ENCODE measurements around the gene TM9SF2. TPM values are rescaled to one million over a fixed set of nuclear protein-coding genes. Genes with fewer than 3 reads are reported as not detected.

Gene TM9SF2, protein sequence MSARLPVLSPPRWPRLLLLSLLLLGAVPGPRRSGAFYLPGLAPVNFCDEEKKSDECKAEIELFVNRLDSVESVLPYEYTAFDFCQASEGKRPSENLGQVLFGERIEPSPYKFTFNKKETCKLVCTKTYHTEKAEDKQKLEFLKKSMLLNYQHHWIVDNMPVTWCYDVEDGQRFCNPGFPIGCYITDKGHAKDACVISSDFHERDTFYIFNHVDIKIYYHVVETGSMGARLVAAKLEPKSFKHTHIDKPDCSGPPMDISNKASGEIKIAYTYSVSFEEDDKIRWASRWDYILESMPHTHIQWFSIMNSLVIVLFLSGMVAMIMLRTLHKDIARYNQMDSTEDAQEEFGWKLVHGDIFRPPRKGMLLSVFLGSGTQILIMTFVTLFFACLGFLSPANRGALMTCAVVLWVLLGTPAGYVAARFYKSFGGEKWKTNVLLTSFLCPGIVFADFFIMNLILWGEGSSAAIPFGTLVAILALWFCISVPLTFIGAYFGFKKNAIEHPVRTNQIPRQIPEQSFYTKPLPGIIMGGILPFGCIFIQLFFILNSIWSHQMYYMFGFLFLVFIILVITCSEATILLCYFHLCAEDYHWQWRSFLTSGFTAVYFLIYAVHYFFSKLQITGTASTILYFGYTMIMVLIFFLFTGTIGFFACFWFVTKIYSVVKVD
- total RNA-seq (2011; cell fraction: chromatin; rRNA removed; ENCODE audit: low replicate concordance) = 44.3 and 93.1 TPM in 2 replicates
- total RNA-seq (2011; cell fraction: nucleolus; rRNA removed) = 55.4 and 57.6 TPM in 2 replicates
- total RNA-seq (2011; cell fraction: nucleoplasm; rRNA removed) = 78.2 and 80.8 TPM in 2 replicates
- 44.0 and 48.2 TPM in 2 replicates for total RNA-seq (2014; rRNA removed)
- total RNA-seq (2014; rRNA removed; fragmentation: Illumina TruSeq; extraction: Trizol) = 83.2 and 93.2 TPM in 2 replicates
- 78.7 and 79.0 TPM in 2 replicates for total RNA-seq (2015; rRNA removed; fragmentation: Illumina TruSeq; extraction: Trizol)
- total RNA-seq (2021) = 55.1 and 56.4 TPM in 2 replicates
- polyA plus RNA-seq (2011; rRNA removed) = 57.0 and 67.4 TPM in 2 replicates
- polyA plus RNA-seq (2011; cell fraction: cytosol; rRNA removed) = 20.7 and 47.6 TPM in 2 replicates
- polyA plus RNA-seq (2011; cell fraction: nucleus; rRNA removed) = 15.2 and 27.8 TPM in 2 replicates
- 52.3 and 58.9 TPM in 2 replicates for polyA plus RNA-seq (2012)
- 56.4 and 61.3 TPM in 2 replicates for polyA plus RNA-seq (2014; fragmentation: Illumina TruSeq; extraction: Trizol)
- 10 to 100 TPM; 23.3 to 32.2 TPM for polyA plus RNA-seq (2014; fragmentation: Nextera tagmentation; extraction: Ambion mirVana)
- 39.0 and 45.0 TPM in 2 replicates for polyA plus RNA-seq (2014; rRNA removed)
- 95.9 and 107 TPM in 2 replicates for polyA minus RNA-seq (2011; rRNA and poly(A)+ RNA removed)
- polyA minus RNA-seq (2011; cell fraction: cytosol; rRNA and poly(A)+ RNA removed) = 62.3 and 83.0 TPM in 2 replicates
- 12.4 and 26.8 TPM in 2 replicates for polyA minus RNA-seq (2011; cell fraction: nucleus; rRNA and poly(A)+ RNA removed)
- percentile 84 among the genes with signal in this experiment for Bru-seq, nascent RNA
- percentile 87 among the genes with signal in this experiment for BruChase-seq, experiment 1, labeled RNA remaining after a 2-hour chase
- percentile 89 among the genes with signal in this experiment for BruChase-seq, experiment 2, labeled RNA remaining after a 6-hour chase
- long read RNA-seq, experiment 1, transcript TM9SF2-201 (17 exons, 3,430 nt) = major isoform, 336 of 442 reads
- long read RNA-seq, experiment 1, partial matches to known transcripts = 81 of 442 reads
- long read RNA-seq, experiment 1, other reads (novel, unspliced or antisense) = 25 of 442 reads
- long read RNA-seq, experiment 2, transcript TM9SF2-201 (17 exons, 3,430 nt) = major isoform, 34 of 93 reads
- long read RNA-seq, experiment 2, partial matches to known transcripts = 41 of 93 reads
- long read RNA-seq, experiment 2, other reads (novel, unspliced or antisense) = 18 of 93 reads
- long read RNA-seq, experiment 3, transcript TM9SF2-201 (17 exons, 3,430 nt) = major isoform, 71 of 86 reads
- long read RNA-seq, experiment 3, partial matches to known transcripts = 7 of 86 reads
- long read RNA-seq, experiment 3, other reads (novel, unspliced or antisense) = 7 of 86 reads

GRCh38 chr13:99501184-99501847 lies at the start of gene TM9SF2:
Gene TM9SF2 (plus strand): TSS chr13:99501472. CDS start chr13:99501607, 135 bp downstream.
- H4K20me1 ChIP-seq (replicated peaks; ENCODE audit: control insufficient read depth, insufficient read depth, low read length) = no peaks in the 10 kb centered on the region
- H3K27me3 ChIP-seq (ENCODE audit: control insufficient read depth in 2 of 2, insufficient read depth in 2 of 2, low read length in 2 of 2) = no peaks in the 10 kb centered on the region
- intact Hi-C loops (cut with micrococcal nuclease) = loop anchor here (1.0 kb wide), 1 partner anchor 49 kb away; no protein-coding TSS in a partner anchor
- peak within 1 kb of the TSS; percentile 93 for H3K27ac ChIP-seq (ENCODE audit: extremely low read depth, low read depth, low read length)
- H3K4me1 ChIP-seq (replicated peaks in 1 of 2; ENCODE audit: control insufficient read depth in 2 of 2, insufficient read depth in 2 of 2, low read length in 2 of 2) = peaks cover 11 to 15% of the 10 kb centered on the region in 2 experiments; a peak in 4 of 5 replicates
- FAIRE-seq = peak; percentile 94
- peak within 1 kb of the TSS; percentile 83 for H3K4me3 ChIP-seq
- H3K4me2 ChIP-seq (ENCODE audit: insufficient read depth, low read length) = peak within 1 kb of the TSS; percentile 97
- WGBS (ENCODE audit: insufficient coverage, low coverage, missing lambda C conversion rate) = 2% methylated on average over 13 of the region's 55 CpGs
- peak; percentile 80 to 95 (median 88) for DNase-seq (ENCODE audit: extremely low read depth in 1 of 4, low spot score in 3 of 4)
- H2AFZ ChIP-seq (ENCODE audit: low read depth, low read length) = peak within 1 kb of the TSS; percentile 81
- H3K79me2 ChIP-seq (ENCODE audit: control insufficient read depth, insufficient read depth, low read length) = peaks cover 52% of the 10 kb centered on the region
- no peaks in the 10 kb centered on the region for H3K9me1 ChIP-seq (ENCODE audit: control insufficient read depth, insufficient read depth, low read length)
- POLR2A ChIA-PET = interaction anchor here (0.7 to 1.4 kb wide), 5 partner anchors 10 to 556 kb away, joined by 3 to 4 read pairs (median 3); no protein-coding TSS in a partner anchor
- peak; percentile 74 for ATAC-seq
- peak within 1 kb of the TSS; percentile 88 to 95 for H3K9ac ChIP-seq (ENCODE audit: insufficient read depth in 1 of 2, low read depth in 2 of 2, low read length in 2 of 2)
- no peaks in the 10 kb centered on the region for H3K9me3 ChIP-seq (replicated peaks; ENCODE audit: control insufficient read depth, insufficient read depth, low read depth, low read length)
- in situ Hi-C loops (cut with MboI) = no loop called here
- BruUV-seq (replicated peaks) = no TSS peak
- CTCF ChIA-PET (ENCODE audit: low intra/inter-chr PET ratio) = no interaction called here
- peaks cover 5% of the 10 kb centered on the region; the same call in 1 of the 3 replicates for H3K36me3 ChIP-seq (ENCODE audit: control insufficient read depth, insufficient read depth, low read length)
- TF ChIP-seq SRSF3 (IDR thresholded peaks at IDR 0.05; ENCODE audit: insufficient read depth, low read length) (no peak), BCOR (IDR thresholded peaks at IDR 0.05) (peak; percentile 22; the same call in 1 of the 2 replicates), SMAD3 (CRISPR knock-in tag; conservative IDR thresholded peaks at IDR 0.05) (no peak), TCFL5 (CRISPR knock-in tag; conservative IDR thresholded peaks at IDR 0.05) (no peak), ATF7 (IDR thresholded peaks at IDR 0.05) (peak; percentile 67), MTA1 (IDR thresholded peaks at IDR 0.05; ENCODE audit: borderline replicate concordance) (peak; percentile 87), ARHGAP35 (IDR thresholded peaks at IDR 0.05; ENCODE audit: partially characterized antibody) (no peak), RB1 (IDR thresholded peaks at IDR 0.05; ENCODE audit: low read depth) (peak; percentile 43; the same call in 1 of the 2 replicates), ZNF79 (CRISPR knock-in tag; IDR thresholded peaks at IDR 0.05; ENCODE audit: low read depth) (no peak), POLR2B (IDR thresholded peaks at IDR 0.05; ENCODE audit: low read depth, partially characterized antibody) (peak; percentile 61), NEUROD1 (IDR thresholded peaks at IDR 0.05; ENCODE audit: borderline replicate concordance, low read depth, low read length, partially characterized antibody) (peak; percentile 98), CBX2 (IDR thresholded peaks at IDR 0.05; ENCODE audit: insufficient read depth, low read length, poor library complexity, severe bottlenecking) (no peak), MAZ (CRISPR knock-in tag; conservative IDR thresholded peaks at IDR 0.05 in 1 of 2, IDR thresholded peaks at IDR 0.05 in 1 of 2) (peak; percentile 45 to 85; a peak in 3 of 4 replicates), JUND (IDR thresholded peaks at IDR 0.05; ENCODE audit: borderline replicate concordance, low read depth, low read length) (peak; percentile 66), JUND (tag; IDR thresholded peaks at IDR 0.05; ENCODE audit: borderline replicate concordance, low read depth, low read length) (no peak; the same call in 2 of the 3 replicates)
